SU-DHL-6 (cell line): ENCODE results near the gene RBM12.

Experiments
- H2AFZ ChIP-seq: fragments of 200-600 bp; sonication (generic); 2 replicates; pipeline ENCODE4 v1.6.1; 2014; ENCODE audit warnings: low read depth, mild to moderate bottlenecking, moderate library complexity, mixed read lengths, antibody characterized with exemption, low read length; ENCODE audit not compliant: severe bottlenecking
- H3F3A ChIP-seq: fragments of 200-600 bp; shearing (Covaris generic); 2 replicates; pipeline ENCODE4 v1.6.0; 2016; ENCODE audit warnings: antibody characterized with exemption, mild to moderate bottlenecking; ENCODE audit not compliant: insufficient read depth
- H3K27ac ChIP-seq: fragments of 200-600 bp; sonication (generic); 2 replicates; pipeline ENCODE4 v1.5.1; 2016; ENCODE audit warnings: low read depth, mild to moderate bottlenecking, low read length, moderate library complexity, mixed read lengths
- H3K27me3 ChIP-seq: fragments of 200-600 bp; sonication (generic), shearing (Covaris generic); 2 replicates; pipeline ENCODE4 v1.6.0; 2014; ENCODE audit warnings: mild to moderate bottlenecking, low read length
- H3K36me3 ChIP-seq: fragments of 200-600 bp; sonication (generic); 2 replicates; pipeline ENCODE4 v1.6.1; 2014; ENCODE audit warnings: mild to moderate bottlenecking, low read length, mixed read lengths
- H3K4me2 ChIP-seq: fragments of 300-600, 200-600 bp; shearing (Covaris generic), sonication (generic); 2 replicates; pipeline ENCODE4 v1.6.0; 2014; ENCODE audit warnings: low read length, low read depth, mild to moderate bottlenecking; ENCODE audit not compliant: poor library complexity, severe bottlenecking
- H3K4me3 ChIP-seq: fragments of 200-600 bp; sonication (generic); 2 replicates; pipeline ENCODE4 v1.5.1; 2014; ENCODE audit warnings: antibody characterized with exemption, low read length, mild to moderate bottlenecking, mixed read lengths; ENCODE audit not compliant: insufficient read depth, poor library complexity, severe bottlenecking
- H3K79me2 ChIP-seq: fragments of 200-600 bp; sonication (generic); 2 replicates; pipeline ENCODE4 v1.6.1; 2014; ENCODE audit warnings: mild to moderate bottlenecking, low read length, moderate library complexity; ENCODE audit not compliant: insufficient read depth
- H3K9ac ChIP-seq: fragments of 200-600 bp; sonication (generic); 2 replicates; pipeline ENCODE4 v1.7.0; 2014; ENCODE audit warnings: mild to moderate bottlenecking, low read length
- H3K9me2 ChIP-seq: fragments of 200-600 bp; sonication (generic); replicated peaks from 2 replicates; pipeline ENCODE4 v1.6.1; 2014; ENCODE audit warnings: low read length; ENCODE audit not compliant: insufficient read depth
- H3K9me3 ChIP-seq: fragments of 200-600 bp; sonication (generic); 2 replicates; pipeline ENCODE4 v1.6.1; 2014; ENCODE audit warnings: low read length, mixed read lengths; ENCODE audit not compliant: insufficient read depth
- H4K20me1 ChIP-seq: fragments of 200-600 bp; sonication (generic); 2 replicates; pipeline ENCODE4 v1.6.1; 2014; ENCODE audit warnings: low read depth, mild to moderate bottlenecking, antibody characterized with exemption, low read length, moderate library complexity, mixed read lengths
- CTCF ChIP-seq: fragments of 200-600 bp; sonication (generic); IDR thresholded peaks from one replicate; pipeline ENCODE4 v1.5.1; 2017; ENCODE audit warnings: antibody characterized with exemption, mild to moderate bottlenecking, low read length, moderate library complexity; ENCODE audit not compliant: insufficient read depth, poor library complexity, severe bottlenecking
- EZH2phosphoT487 ChIP-seq: fragments of 200-600 bp; sonication (generic), shearing (Covaris generic); conservative IDR thresholded peaks from 2 replicates; pipeline ENCODE4 v1.6.1; 2018; ENCODE audit warnings: mild to moderate bottlenecking, antibody characterized with exemption, low read length, moderate library complexity, mixed read lengths

The RBM12 gene

GRCh38 chr20:35600993-35601973 is 63.4 kb downstream of the RBM12 start:
- TF ChIP-seq EZH2phosphoT487 (no peak), CTCF (no peak)
- Histone ChIP-seq H3K27ac (no peak overlapping the region), H3K36me3 (no peaks in the 10 kb centered on the region), H2AFZ (no peak overlapping the region), H3K27me3 (no peaks in the 10 kb centered on the region), H4K20me1 (no peaks in the 10 kb centered on the region), H3K4me3 (no peak overlapping the region), H3K4me2 (peak overlapping the region; percentile 10), H3F3A (no peaks in the 10 kb centered on the region), H3K79me2 (no peaks in the 10 kb centered on the region), H3K9ac (no peak overlapping the region), H3K9me2 (no peaks in the 10 kb centered on the region), H3K9me3 (no peaks in the 10 kb centered on the region)

GRCh38 chr20:35600176-35600992 is 64.3 kb downstream of the RBM12 start:
- no peaks in the 10 kb centered on the region for H3K9me2 ChIP-seq
- no peaks in the 10 kb centered on the region for H3K79me2 ChIP-seq
- no peak overlapping the region for H3K27ac ChIP-seq
- H3K36me3 ChIP-seq = no peaks in the 10 kb centered on the region
- H4K20me1 ChIP-seq = no peaks in the 10 kb centered on the region
- no peaks in the 10 kb centered on the region for H3K9me3 ChIP-seq
- no peak overlapping the region for H3K9ac ChIP-seq
- H3F3A ChIP-seq = no peaks in the 10 kb centered on the region
- TF ChIP-seq EZH2phosphoT487 (no peak), CTCF (no peak)
- no peak overlapping the region for H2AFZ ChIP-seq
- H3K27me3 ChIP-seq = no peaks in the 10 kb centered on the region
- no peak overlapping the region for H3K4me2 ChIP-seq
- no peak overlapping the region for H3K4me3 ChIP-seq

- Histone ChIP-seq H2AFZ (no peak overlapping the region), H3K27me3 (no peaks in the 10 kb centered on the region), H3K9ac (no peak overlapping the region)
Observed at GRCh38 chr20:35599776-35600120, 65.0 kb downstream of the RBM12 start.

More at GRCh38 chr20:35599776-35600120, 65.0 kb downstream of the RBM12 start:
- no peaks in the 10 kb centered on the region for H3F3A ChIP-seq
- H3K27ac ChIP-seq = no peak overlapping the region
- no peaks in the 10 kb centered on the region for H3K9me2 ChIP-seq
- TF ChIP-seq EZH2phosphoT487 (no peak), CTCF (no peak)
- H3K36me3 ChIP-seq = no peaks in the 10 kb centered on the region
- H3K4me2 ChIP-seq = no peak overlapping the region
- no peaks in the 10 kb centered on the region for H3K9me3 ChIP-seq
- H4K20me1 ChIP-seq = no peaks in the 10 kb centered on the region
- H3K79me2 ChIP-seq = no peaks in the 10 kb centered on the region
- no peak overlapping the region for H3K4me3 ChIP-seq
